Tibial nerve (tissue), 4 donors: ENCODE data around the gene GNMT. TPM values are rescaled to one million over a fixed set of nuclear protein-coding genes. Genes with fewer than 3 reads are reported as not detected.

Source experiments
- DNase-seq, 2 donors: peaks; one replicate each; pipeline ENCODE4 v3.0.0-alpha.2; 2019; ENCODE audit warnings: low spot score in 2 of 2
- H3K27ac ChIP-seq, 4 donors: fragments of 200-600 bp; sonication (generic) in 3 of 4; one replicate each; pipeline ENCODE4 v1.5.1; 2017 to 2019; ENCODE audit warnings: mild to moderate bottlenecking in 1 of 4
- H3K27me3 ChIP-seq, 2 donors: fragments of 200-600 bp; sonication (generic) in 1 of 2; one replicate each; pipeline versions ENCODE4 v1.5.1 to v1.6.0; 2017 to 2019
- H3K36me3 ChIP-seq, 3 donors: fragments of 200-600 bp; sonication (generic); one replicate each; pipeline ENCODE4 v1.5.1; 2018 to 2019
- H3K4me1 ChIP-seq, 4 donors: fragments of 200-600 bp; sonication (generic) in 3 of 4; one replicate each; pipeline ENCODE4 v1.5.1; 2017 to 2019
- H3K4me3 ChIP-seq, 4 donors: fragments of 200-600 bp; sonication (generic) in 3 of 4; one replicate each; pipeline ENCODE4 v1.5.1; 2017 to 2019; ENCODE audit warnings: mild to moderate bottlenecking in 1 of 4, moderate library complexity in 1 of 4
- H3K9me3 ChIP-seq, 4 donors: fragments of 200-600 bp; sonication (generic) in 3 of 4; one replicate each; pipeline ENCODE4 v1.5.1; 2017 to 2019
- EP300 ChIP-seq, 2 donors: sonication (generic); formaldehyde crosslinking; IDR thresholded peaks; one replicate each; pipeline ENCODE4 v1.6.1; 2017; ENCODE audit warnings: antibody characterized with exemption in 2 of 2, mild to moderate bottlenecking in 1 of 2
- POLR2A ChIP-seq, 2 donors: fragments of 450-650 bp; IDR thresholded peaks; one replicate each; pipeline ENCODE4 v1.6.1; 2017; ENCODE audit warnings: antibody characterized with exemption in 2 of 2, mild to moderate bottlenecking in 2 of 2, moderate library complexity in 2 of 2
- WGBS, 2 donors: methylation state at CpG; one replicate each; pipeline ENCODE4 v1.1.5; 2018; 5-methylcytosine and 5-hydroxymethylcytosine counted together
- total RNA-seq, 4 donors: library from RNA; depleted of rRNA; stranded (reverse); fragments of >200 nt; gene quantifications; one replicate each; pipeline ENCODE4 v1.1.0, GENCODE V29; 2016
- TF ChIP-seq, protein P1 (sequence below), 5 experiments: fragments of 200-600 bp in 3 of 5; fragments of 450-650 bp in 2 of 5; sonication (generic) in 3 of 5; IDR thresholded peaks; one replicate each; pipeline ENCODE4 v1.5.1; 2016 to 2019; ENCODE audit warnings: antibody characterized with exemption in 5 of 5, mild to moderate bottlenecking in 3 of 5, moderate library complexity in 2 of 5

Gene GNMT
- total RNA-seq, 4 donors from 2014 or later, result 2.0 to 3.1 (median 2.1) TPM; not detected in 1

DNA sequence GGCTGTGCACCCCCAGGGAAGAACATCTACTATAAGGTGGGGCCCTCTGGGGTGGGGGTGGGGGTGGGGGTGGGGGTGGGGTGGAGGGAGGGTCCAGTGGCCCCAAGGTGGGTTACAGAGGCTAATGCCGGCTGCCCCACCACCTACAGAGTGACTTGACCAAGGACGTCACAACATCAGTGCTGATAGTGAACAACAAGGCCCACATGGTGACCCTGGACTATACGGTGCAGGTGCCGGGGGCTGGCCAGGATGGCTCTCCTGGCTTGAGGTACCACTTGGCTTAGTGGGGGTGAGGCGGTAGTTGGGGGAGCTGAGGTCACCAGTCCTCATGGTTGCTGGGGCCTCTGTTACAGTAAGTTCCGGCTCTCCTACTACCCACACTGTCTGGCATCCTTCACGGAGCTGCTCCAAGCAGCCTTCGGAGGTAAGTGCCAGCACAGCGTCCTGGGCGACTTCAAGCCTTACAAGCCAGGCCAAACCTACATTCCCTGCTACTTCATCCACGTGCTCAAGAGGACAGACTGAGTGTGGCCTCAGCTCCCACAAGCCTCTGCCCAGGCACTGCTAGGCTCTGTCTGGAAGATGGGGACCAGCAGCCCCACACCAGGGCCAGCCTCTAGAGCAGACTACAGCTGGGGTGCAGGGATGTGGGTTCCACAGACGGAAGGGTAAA is 2.8 kb downstream of the GNMT start:
- Histone ChIP-seq H3K27me3 (peaks cover 0 to 8% of the 10 kb centered on the region in 2 donors), H3K27ac (no peak overlapping the region), H3K4me3 (no peak overlapping the region), H3K9me3 (no peaks in the 10 kb centered on the region), H3K36me3 (peaks cover 0 to 67% (median 7%) of the 10 kb centered on the region in 3 donors), H3K4me1 (peaks cover 0 to 17% (median 12%) of the 10 kb centered on the region in 4 donors)
- TF ChIP-seq POLR2A (IDR thresholded peaks at IDR 0.05) (no peak), EP300 (IDR thresholded peaks at IDR 0.05) (no peak)
- TF ChIP-seq, protein P1, sequence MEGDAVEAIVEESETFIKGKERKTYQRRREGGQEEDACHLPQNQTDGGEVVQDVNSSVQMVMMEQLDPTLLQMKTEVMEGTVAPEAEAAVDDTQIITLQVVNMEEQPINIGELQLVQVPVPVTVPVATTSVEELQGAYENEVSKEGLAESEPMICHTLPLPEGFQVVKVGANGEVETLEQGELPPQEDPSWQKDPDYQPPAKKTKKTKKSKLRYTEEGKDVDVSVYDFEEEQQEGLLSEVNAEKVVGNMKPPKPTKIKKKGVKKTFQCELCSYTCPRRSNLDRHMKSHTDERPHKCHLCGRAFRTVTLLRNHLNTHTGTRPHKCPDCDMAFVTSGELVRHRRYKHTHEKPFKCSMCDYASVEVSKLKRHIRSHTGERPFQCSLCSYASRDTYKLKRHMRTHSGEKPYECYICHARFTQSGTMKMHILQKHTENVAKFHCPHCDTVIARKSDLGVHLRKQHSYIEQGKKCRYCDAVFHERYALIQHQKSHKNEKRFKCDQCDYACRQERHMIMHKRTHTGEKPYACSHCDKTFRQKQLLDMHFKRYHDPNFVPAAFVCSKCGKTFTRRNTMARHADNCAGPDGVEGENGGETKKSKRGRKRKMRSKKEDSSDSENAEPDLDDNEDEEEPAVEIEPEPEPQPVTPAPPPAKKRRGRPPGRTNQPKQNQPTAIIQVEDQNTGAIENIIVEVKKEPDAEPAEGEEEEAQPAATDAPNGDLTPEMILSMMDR (IDR thresholded peaks at IDR 0.05), result no peak
- WGBS, 2 donors, result 73 to 80% methylated on average over 8 to 12 of the region's 12 CpGs
- no peak for DNase-seq

DNA sequence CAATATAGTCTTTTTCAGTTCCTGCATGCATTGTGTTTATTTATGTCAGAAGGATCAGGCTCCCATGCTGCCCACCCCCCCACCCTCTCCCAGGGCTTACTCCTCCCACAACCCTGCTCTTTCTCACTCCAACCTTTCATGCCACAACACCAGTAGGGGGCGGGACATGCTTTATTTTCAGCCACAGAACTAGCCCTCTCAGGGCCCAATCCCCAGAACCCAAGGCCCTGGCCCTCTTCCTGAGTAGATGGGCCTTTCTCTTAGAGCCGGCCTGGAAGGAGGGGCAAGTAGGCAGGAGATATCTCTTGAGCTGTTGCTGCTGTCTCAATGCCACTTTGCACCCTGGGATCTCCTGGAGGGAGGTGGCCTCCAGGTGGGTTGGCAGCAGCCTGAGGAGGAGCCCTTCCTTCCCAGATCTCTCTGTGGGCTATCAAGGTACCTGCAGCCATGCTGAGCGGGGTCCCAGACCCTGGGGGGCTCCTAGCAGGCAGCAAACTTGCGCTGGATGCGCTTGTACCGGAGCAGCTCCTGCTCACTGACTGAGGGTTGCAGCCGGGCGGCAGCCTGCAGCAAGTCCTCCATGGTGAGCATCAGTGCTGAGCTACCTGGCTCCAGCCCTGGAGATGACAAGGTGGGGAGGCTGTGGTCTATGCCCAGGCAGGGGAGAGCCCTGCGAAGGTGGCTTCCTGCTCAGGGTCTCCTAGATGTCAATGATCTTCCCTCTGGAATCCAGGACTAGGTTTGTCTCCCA is 3.5 kb downstream of the GNMT start:
- 79 to 84% methylated on average over 8 to 9 of the region's 9 CpGs for WGBS, 2 donors
- peaks cover 0 to 74% (median 7%) of the 10 kb centered on the region in 3 donors for H3K36me3 ChIP-seq

DNA sequence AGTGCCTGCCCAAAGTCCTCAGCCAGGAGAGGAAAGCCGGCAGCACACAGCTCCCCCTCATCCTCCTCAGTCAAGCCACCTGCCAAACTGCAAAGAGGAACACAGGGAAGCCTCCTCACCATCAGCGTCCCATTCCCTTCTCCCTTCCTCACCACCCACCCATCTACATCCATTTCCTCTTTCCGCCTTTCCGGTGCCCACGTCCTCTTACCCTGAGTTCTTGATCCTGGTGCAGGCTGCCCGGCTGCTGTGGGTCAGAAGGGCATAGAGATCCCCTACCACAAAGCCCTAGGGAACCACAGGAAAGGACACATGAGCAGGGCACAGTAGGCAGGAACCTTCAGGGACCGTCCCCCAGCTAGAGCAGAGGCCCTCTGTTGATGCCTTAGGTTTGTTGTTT is 6.0 kb downstream of the GNMT start:
- Histone ChIP-seq H3K4me3 (no peak overlapping the region), H3K9me3 (no peaks in the 10 kb centered on the region), H3K27ac (no peak overlapping the region), H3K36me3 (peaks cover 0 to 80% (median 7%) of the 10 kb centered on the region in 3 donors), H3K27me3 (no peaks in the 10 kb centered on the region), H3K4me1 (no peaks in the 10 kb centered on the region)
- 72 to 78% methylated on average over 7 of the region's 7 CpGs for WGBS, 2 donors
- TF ChIP-seq, protein P1 (IDR thresholded peaks at IDR 0.05), result no peak
- TF ChIP-seq POLR2A (IDR thresholded peaks at IDR 0.05), result no peak
- TF ChIP-seq EP300 (IDR thresholded peaks at IDR 0.05), result no peak
- DNase-seq, result no peak

More for the DNA sequence above, 3.5 kb downstream of the GNMT start:
- TF ChIP-seq EP300 (IDR thresholded peaks at IDR 0.05) (no peak), POLR2A (IDR thresholded peaks at IDR 0.05) (no peak)
- TF ChIP-seq, protein P1 (IDR thresholded peaks at IDR 0.05), result no peak
- peaks cover 0 to 8% of the 10 kb centered on the region in 2 donors for H3K27me3 ChIP-seq
- H3K4me1 ChIP-seq, result peaks cover 0 to 17% (median 12%) of the 10 kb centered on the region in 4 donors
- no peak overlapping the region for H3K4me3 ChIP-seq
- DNase-seq, result no peak
- H3K9me3 ChIP-seq, result no peaks in the 10 kb centered on the region
- no peak overlapping the region for H3K27ac ChIP-seq

DNA sequence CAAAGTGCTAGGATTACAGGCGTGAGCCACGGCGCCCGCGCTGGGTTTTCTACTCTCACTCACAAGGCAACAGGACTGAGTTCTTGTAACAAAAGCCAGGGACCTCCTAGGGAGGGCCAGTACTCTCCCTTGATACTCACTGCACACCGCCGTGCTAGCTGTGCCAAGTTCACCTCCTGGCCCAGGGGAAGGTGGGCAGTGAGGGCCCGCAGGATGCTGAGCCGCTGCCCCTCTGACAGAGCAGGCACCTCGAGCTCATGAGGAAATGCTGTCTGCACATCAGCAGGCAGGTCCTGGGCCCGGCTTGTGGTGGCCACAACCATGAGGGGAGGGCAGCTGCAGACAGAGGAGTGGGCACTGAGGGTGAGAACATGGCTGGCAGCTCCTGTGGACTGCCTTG is 6.7 kb downstream of the GNMT start:
- no peak overlapping the region for H3K4me3 ChIP-seq
- no peaks in the 10 kb centered on the region for H3K27me3 ChIP-seq
- no peaks in the 10 kb centered on the region for H3K9me3 ChIP-seq
- no peak for DNase-seq
- TF ChIP-seq POLR2A (IDR thresholded peaks at IDR 0.05) (no peak), EP300 (IDR thresholded peaks at IDR 0.05) (no peak)
- TF ChIP-seq, protein P1 (IDR thresholded peaks at IDR 0.05), result no peak
- H3K36me3 ChIP-seq, result peaks cover 0 to 74% (median 7%) of the 10 kb centered on the region in 3 donors
- H3K27ac ChIP-seq, result no peak overlapping the region
- H3K4me1 ChIP-seq, result no peaks in the 10 kb centered on the region
- WGBS, 2 donors, result 93 to 95% methylated on average over 11 of the region's 11 CpGs
